ENCODE results near the gene SDK2. TPM values are rescaled to one million over a fixed set of nuclear protein-coding genes. Genes with fewer than 3 reads are reported as not detected.

SDK2 gene
- total RNA-seq, 4 donors from 2014 or later, result 1.4 to 6.8 (median 3.3) TPM

- 72% methylated on average over 3 of the region's 3 CpGs for WGBS
- H3K27ac ChIP-seq, result no peak overlapping the region
- TF ChIP-seq POLR2A (IDR thresholded peaks at IDR 0.05) (no peak), CTCF (IDR thresholded peaks at IDR 0.05) (no peak), POLR2AphosphoS5 (IDR thresholded peaks at IDR 0.05) (no peak), EP300 (IDR thresholded peaks at IDR 0.05) (no peak)
- H3K27me3 ChIP-seq, result peaks cover 28% of the 10 kb centered on the region
- H3K4me1 ChIP-seq, result peaks cover 2% of the 10 kb centered on the region
- H3K36me3 ChIP-seq, result no peaks in the 10 kb centered on the region
- no peaks in the 10 kb centered on the region for H3K9me3 ChIP-seq
- H3K4me3 ChIP-seq, result no peak overlapping the region
- DNase-seq (ENCODE audit: low spot score in 2 of 2), result no peak
Measured at GRCh38 chr17:73490851-73491250, 153.4 kb downstream of the SDK2 start.

DNA sequence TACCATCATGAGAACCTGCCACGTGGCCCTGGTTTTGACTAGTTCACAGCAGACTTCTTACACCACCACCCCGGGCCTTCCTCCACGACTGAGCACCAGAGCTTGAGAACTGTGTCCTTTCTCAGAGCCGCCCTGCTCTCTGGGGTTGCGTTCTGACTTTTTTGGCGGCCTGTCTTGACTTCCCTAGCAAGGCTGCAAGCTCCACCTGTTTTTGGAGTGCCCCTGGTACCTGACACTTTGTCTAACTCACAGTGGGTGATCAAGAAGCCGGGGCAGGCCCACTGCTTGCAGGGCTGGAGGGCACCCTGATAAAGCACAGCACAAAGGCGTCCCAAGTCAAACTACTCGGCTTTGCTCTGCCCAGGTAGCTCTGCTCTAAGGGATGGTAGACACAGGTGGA lies 154.3 kb downstream of the SDK2 start:
- Histone ChIP-seq H3K4me3 (no peak overlapping the region), H3K27me3 (peaks cover 20% of the 10 kb centered on the region), H3K27ac (no peak overlapping the region), H3K4me1 (peaks cover 2% of the 10 kb centered on the region), H3K9me3 (no peaks in the 10 kb centered on the region), H3K36me3 (no peaks in the 10 kb centered on the region)
- 94% methylated on average over 9 of the region's 9 CpGs for WGBS
- DNase-seq (ENCODE audit: low spot score in 2 of 2), result no peak
- TF ChIP-seq POLR2AphosphoS5 (IDR thresholded peaks at IDR 0.05), result no peak
- no peak for TF ChIP-seq EP300 (IDR thresholded peaks at IDR 0.05)
- no peak for TF ChIP-seq CTCF (IDR thresholded peaks at IDR 0.05)
- TF ChIP-seq POLR2A (IDR thresholded peaks at IDR 0.05), result no peak

- H3K4me1 ChIP-seq, result peaks cover 2% of the 10 kb centered on the region
Measured at GRCh38 chr17:73489333-73489732, 154.9 kb downstream of the SDK2 start.

DNA sequence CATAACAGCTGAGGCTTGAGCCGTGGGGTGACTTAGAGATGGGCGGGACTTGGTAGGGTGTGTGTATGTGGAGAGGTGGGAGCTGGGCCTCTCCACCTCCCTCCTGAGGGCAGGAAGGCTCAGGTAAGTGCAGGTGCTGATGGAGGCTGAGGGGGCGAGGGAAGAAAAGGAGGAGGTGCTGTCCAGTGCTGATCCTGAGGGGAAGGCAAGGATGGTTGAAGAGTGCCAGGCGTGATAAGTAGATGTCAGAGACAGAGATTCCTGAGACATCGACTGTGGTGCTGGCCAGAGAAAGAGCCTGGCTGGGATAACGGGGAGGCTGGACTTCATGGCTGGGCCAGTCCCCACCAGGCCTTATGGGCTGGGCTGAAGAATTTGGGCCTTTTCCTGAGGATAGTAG lies 159.1 kb downstream of the SDK2 start:
- WGBS, result 88% methylated on average over 6 of the region's 6 CpGs
- TF ChIP-seq CTCF (IDR thresholded peaks at IDR 0.05) (no peak), POLR2A (IDR thresholded peaks at IDR 0.05) (no peak), EP300 (IDR thresholded peaks at IDR 0.05) (no peak), POLR2AphosphoS5 (IDR thresholded peaks at IDR 0.05) (no peak)
- no peak overlapping the region for H3K4me3 ChIP-seq

More at GRCh38 chr17:73489333-73489732, 154.9 kb downstream of the SDK2 start:
- Histone ChIP-seq H3K36me3 (no peaks in the 10 kb centered on the region), H3K27ac (no peak overlapping the region), H3K4me3 (no peak overlapping the region), H3K9me3 (no peaks in the 10 kb centered on the region), H3K27me3 (peaks cover 14% of the 10 kb centered on the region)
- WGBS, result 90% methylated on average over 7 of the region's 7 CpGs
- TF ChIP-seq EP300 (IDR thresholded peaks at IDR 0.05) (no peak), POLR2A (IDR thresholded peaks at IDR 0.05) (no peak), POLR2AphosphoS5 (IDR thresholded peaks at IDR 0.05) (no peak), CTCF (IDR thresholded peaks at IDR 0.05) (no peak)
- no peak for DNase-seq (ENCODE audit: low spot score in 2 of 2)

GRCh38 chr17:73482894-73483293 lies 161.4 kb downstream of the SDK2 start:
- no peak for DNase-seq (ENCODE audit: low spot score in 2 of 2)
- H3K4me1 ChIP-seq, result no peaks in the 10 kb centered on the region
- TF ChIP-seq POLR2AphosphoS5 (IDR thresholded peaks at IDR 0.05) (no peak), CTCF (IDR thresholded peaks at IDR 0.05) (no peak), POLR2A (IDR thresholded peaks at IDR 0.05) (no peak), EP300 (IDR thresholded peaks at IDR 0.05) (no peak)
- H3K27me3 ChIP-seq, result peaks cover 7% of the 10 kb centered on the region
- H3K36me3 ChIP-seq, result no peaks in the 10 kb centered on the region
- no peaks in the 10 kb centered on the region for H3K9me3 ChIP-seq
- no peak overlapping the region for H3K4me3 ChIP-seq
- WGBS, result 80% methylated on average over 10 of the region's 10 CpGs
- H3K27ac ChIP-seq, result no peak overlapping the region

More for the DNA sequence above, 159.1 kb downstream of the SDK2 start:
- Histone ChIP-seq H3K27me3 (peaks cover 3% of the 10 kb centered on the region), H3K9me3 (no peaks in the 10 kb centered on the region), H3K4me1 (no peaks in the 10 kb centered on the region), H3K27ac (no peak overlapping the region), H3K36me3 (no peaks in the 10 kb centered on the region)
- DNase-seq (ENCODE audit: low spot score in 2 of 2), result no peak
